Activated CD4-positive, CD25-positive, alpha-beta regulatory T cell treated with anti-CD3 and anti-CD28 coated beads, Interleukin-2, amount 50 U/mL, for 16 hours (primary cell): ENCODE data around the gene RAB11A.
A peak's percentile ranks its signal among the peaks of the same experiment; 100 is the strongest.
"Not testable (repeated sequence)": the region's sequence is repeated elsewhere in the genome, so short reads cannot be mapped to it uniquely, and the experiment has no call there.

ENCODE experiments used
- DNase-seq: peaks from one replicate; pipeline ENCODE4 v3.0.0-alpha.2; 2020; ENCODE audit warnings: low read depth, low spot score

RAB11A gene

GRCh38 chr15:65845826-65846519 lies 23.3 kb upstream of the RAB11A start:
- DNase-seq = no peak

- no peak for DNase-seq
Measured at GRCh38 chr15:65847989-65848388, 21.3 kb upstream of the RAB11A start.

GRCh38 chr15:65851981-65852380 lies 17.3 kb upstream of the RAB11A start:
- DNase-seq = no peak

DNA sequence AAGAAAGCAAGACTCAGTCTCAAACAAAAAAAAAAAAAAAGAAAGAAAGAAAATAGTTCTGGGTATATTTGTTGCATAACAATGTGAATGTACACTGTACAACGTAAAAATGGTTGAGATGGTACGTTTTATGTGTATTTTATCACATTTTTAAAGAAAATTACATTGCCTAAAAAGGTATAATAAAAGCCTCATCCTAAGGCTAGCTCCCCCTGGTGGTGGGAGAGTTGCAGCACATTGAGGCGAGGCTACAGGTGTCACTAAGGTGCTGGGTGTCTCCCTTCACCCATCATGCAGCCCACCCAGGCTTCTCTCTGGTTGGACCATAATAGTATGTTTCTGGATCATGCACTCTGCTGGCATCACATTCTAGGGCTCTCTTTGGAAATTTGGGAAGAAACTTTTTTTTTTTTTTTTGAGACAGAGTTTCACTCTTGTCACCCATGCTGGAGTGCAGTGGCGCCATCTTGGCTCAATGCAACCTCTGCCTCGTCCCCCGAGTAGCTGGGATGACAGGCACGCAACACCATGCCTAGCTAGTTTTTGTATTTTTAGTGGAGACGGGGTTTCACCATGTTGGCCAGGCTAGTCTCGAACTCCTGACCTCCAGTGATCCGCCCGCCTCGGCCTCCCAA lies 12.4 kb upstream of the RAB11A start:
- DNase-seq = peak; percentile 74

GRCh38 chr15:65857718-65858402 lies 11.4 kb upstream of the RAB11A start:
- no peak for DNase-seq

- DNase-seq = peak; percentile 19
Measured at GRCh38 chr15:65862682-65863081, 6.6 kb upstream of the RAB11A start.

GRCh38 chr15:65863106-65863505 lies 6.2 kb upstream of the RAB11A start:
- DNase-seq = no peak

DNA sequence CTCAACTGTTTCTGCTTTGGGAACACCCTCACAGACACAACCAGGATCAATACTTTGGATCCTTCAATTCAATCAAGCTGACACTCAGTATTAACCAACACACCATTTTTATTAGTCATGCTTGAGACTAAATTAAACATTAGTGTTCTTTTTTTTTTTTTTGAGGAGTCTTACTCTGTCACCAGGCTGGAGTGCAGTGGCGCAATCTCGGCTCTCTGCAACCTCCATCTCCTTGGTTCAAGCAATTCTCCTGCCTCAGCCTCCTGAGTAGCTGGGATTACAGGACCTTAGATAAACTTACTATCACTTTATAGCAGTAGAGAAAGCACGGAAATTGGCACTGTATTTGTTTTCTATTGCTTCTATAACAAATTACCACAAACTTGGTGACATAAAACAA lies 2.0 kb upstream of the RAB11A start:
- no peak for DNase-seq

- DNase-seq = not testable (repeated sequence)
Measured at GRCh38 chr15:65867933-65868332, 1.4 kb upstream of the RAB11A start.

DNA sequence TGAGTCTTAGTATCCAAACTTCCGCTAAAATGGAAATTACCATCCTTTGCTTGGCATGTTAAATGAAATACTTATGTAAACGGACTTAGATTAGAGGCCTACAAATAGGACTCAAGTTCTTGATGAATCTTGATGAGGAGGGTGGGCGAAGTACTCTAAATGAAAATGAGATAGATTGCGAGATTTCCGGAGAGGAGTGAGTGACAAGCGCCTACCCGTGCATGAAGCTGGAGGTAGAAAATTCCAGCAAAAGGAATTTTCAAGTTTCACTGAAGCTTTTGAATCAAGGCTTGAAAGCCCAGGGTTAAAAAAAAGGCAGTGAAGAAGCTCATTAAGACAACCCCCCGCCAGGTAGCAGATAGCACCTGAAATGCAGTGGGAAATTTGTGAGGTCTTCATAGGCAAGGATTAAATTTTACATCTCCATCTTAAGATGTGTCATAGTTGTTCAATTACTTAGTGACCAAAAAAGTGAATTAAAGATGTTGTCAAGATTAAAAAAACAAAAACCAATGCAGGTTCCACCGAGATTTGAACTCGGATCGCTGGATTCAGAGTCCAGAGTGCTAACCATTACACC lies 655 bp upstream of the RAB11A start:
- no peak for DNase-seq

DNA sequence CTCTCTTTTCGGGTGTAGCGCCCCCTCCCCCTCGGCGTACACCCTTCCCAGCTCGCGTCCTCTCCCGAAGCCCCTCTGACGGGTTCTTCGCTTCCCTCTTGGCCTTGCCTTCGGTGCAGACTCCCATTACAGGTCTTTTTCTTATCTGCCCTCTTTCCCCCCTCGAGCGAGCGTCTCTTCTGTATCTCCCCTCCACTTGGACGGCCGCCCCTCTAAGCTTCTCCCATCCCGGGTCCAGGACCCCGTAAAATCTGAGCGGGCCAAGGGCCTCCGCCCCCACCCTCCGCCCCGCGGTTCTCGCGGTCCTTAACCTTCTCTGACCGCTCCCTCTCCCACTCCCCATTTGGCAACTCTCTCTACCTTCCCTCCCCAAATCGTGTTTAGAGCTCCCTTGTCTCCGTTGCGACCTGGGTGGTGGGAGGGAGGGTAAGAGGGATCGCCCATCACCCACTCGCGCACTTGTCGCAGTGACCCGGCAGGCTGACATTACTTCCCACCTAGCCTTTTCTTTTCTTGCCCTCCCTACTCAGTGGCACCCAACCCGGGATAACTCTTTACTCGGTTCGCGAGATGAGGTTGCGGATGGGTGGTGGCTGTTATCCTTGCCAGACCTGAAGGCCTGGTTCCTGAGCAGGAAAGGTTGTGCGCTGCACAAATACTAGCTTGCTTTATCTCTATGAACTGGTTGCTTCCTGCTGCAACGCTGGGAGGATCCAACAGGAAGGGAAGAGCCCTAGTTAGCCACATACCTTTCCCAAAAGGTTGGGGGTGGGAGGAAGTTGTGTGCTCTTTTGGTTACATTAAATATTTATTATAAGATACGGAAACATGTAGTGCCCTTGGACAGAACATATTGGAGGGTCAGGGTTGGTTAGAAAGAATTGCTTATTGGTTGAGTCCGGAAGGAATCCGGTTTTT lies 922 bp downstream of the RAB11A start:
- no peak for DNase-seq

- no peak for DNase-seq
Measured at GRCh38 chr15:65870889-65871533, 1.7 kb downstream of the RAB11A start.

DNA sequence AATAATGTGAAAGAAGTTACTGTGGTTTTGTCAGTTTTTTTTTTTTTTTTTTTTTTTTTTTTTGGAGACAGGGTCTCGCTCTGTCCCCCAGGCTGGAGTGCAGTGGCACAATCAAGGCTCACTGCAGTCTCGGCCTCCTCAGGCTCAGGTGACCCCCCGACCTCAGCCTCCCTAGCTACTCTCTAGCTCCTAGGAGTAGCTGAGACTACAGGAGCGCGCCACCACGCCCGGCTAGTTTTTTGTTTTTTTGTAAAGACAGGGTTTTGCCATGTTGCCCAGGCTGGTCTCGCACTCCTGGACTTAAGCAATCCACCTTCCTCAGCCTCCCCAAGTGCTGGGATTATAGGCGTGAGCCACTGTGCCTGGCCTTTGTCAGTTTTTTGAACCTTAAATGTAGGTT lies 2.6 kb downstream of the RAB11A start:
- not testable (repeated sequence) for DNase-seq

DNA sequence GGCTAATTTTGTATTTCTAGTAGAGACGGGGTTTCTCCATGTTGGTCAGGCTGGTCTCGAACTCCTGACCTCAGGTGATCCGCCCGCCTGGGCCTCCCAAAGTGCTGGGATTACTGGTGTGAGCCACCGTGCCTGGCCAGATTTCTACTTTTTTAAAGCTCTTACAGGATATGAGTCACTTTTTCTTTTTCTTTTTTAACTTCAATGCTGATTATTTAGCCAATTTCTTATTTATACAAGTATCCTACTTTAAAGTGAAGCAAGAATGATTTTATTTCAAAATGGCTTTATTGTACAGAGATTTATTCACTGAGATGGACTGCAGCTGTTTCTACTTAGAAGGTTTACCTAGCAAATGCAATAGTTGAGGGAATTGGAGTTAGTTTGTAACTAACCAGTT lies 3.3 kb downstream of the RAB11A start:
- DNase-seq = not testable (repeated sequence)

DNA sequence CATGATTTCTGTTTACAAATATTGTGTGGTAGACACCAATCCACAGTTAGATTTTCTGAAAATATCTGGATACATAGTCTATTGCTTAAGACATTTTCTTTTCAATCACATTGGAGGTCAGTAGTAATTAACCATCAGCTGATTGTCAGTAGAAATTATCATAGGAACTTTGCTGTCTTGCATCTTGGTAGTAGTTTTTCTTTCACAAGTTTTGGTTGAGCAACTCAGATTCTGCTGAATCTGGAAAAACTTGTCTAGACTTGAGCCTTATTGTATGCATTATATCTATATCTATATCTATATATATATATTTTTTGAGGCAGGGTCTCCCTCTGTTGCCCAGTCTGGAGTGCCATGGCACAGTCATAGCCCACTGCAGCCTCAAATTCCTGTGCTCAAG lies 4.0 kb downstream of the RAB11A start:
- no peak for DNase-seq

GRCh38 chr15:65875458-65875857 lies 6.2 kb downstream of the RAB11A start:
- no peak for DNase-seq

- DNase-seq = no peak
Measured at GRCh38 chr15:65877749-65878148, 8.5 kb downstream of the RAB11A start.

- no peak for DNase-seq
Measured at GRCh38 chr15:65881766-65882434, 12.6 kb downstream of the RAB11A start.

DNA sequence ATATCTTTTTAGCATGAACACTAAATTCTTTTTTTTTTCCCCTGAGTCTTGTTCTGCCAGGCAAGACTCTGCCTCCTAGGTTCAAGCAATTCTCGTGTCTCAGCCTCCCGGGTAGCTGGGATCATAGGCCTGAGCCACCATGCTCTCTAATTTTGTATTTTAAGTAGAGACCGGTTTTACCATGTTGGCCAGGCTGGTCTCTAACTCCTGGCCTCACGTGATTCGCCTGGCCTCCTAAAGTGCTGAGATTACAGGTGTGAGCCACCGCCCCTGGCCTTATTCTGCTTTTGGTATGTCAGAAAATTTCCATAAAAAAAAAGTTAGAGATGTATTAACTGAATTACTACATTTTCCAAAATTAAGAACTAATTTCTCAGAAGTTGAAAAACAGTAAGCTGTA lies 14.3 kb downstream of the RAB11A start:
- DNase-seq = no peak

GRCh38 chr15:65884511-65884910 lies 15.2 kb downstream of the RAB11A start:
- no peak for DNase-seq
